Rectal smooth muscle tissue (tissue), 1 donor: Measurements from ENCODE around the gene SAMD3.
"Not testable (repeated sequence)": the region's sequence is repeated elsewhere in the genome, so short reads cannot be mapped to it uniquely, and the experiment has no call there.

Source experiments
- H3K27ac ChIP-seq: one replicate; pipeline ENCODE4 v1.7.0; 2013; ENCODE audit warnings: low read depth, low read length, inconsistent platforms
- H3K27me3 ChIP-seq: one replicate; pipeline ENCODE4 v1.7.0; 2013; ENCODE audit warnings: low read length; ENCODE audit not compliant: control insufficient read depth, insufficient read depth
- H3K36me3 ChIP-seq: one replicate; pipeline ENCODE4 v1.7.0; 2013; ENCODE audit warnings: low read length; ENCODE audit not compliant: control insufficient read depth, insufficient read depth
- H3K4me1 ChIP-seq: one replicate; pipeline ENCODE4 v1.7.0; 2013; ENCODE audit warnings: low read length; ENCODE audit not compliant: control insufficient read depth, insufficient read depth
- H3K4me3 ChIP-seq: one replicate; pipeline ENCODE4 v1.7.0; 2013; ENCODE audit warnings: low read length
- H3K9ac ChIP-seq: one replicate; pipeline ENCODE4 v1.7.0; 2013; ENCODE audit warnings: low read length

The SAMD3 gene

DNA sequence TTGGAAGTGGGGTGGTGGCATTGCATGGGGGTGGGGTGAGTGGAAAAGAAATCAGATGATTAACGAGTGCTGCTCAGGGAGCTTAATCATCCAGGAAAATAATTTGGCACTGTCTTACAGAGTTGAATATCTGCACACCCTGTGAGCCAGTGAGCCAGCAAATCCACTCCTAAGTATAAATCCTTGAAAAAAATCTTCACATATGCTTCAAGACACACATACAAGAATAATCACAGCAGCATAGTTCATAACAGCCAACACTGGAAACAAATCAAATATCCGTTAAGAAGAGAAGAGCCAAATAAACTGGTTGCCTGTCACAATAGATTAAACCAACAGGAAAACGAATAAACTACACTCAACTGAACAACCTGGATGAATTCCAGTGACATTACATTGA is 62.8 kb downstream of the SAMD3 start:
- H3K4me3 ChIP-seq = no peak overlapping the region
- no peaks in the 10 kb centered on the region for H3K27me3 ChIP-seq
- no peak overlapping the region for H3K27ac ChIP-seq

DNA sequence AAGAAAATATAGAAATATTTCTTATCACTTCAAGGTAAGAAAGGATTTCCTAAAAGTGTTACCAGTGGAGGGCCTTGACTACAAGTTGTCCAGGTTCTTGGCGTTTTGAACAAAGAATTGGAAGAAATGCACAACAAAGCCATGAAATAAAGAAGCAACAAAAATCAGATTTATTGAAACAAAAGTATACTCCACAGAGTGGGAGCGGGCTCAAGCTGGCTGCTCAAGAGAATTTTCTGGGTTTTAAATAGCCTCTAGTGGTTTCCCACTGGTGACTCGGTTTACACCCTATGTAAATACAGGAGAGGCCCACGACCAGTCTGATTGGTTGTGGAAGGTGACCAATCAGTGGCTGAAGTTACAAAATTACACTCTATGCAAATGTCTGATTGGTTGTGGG is 64.2 kb downstream of the SAMD3 start:
- H3K36me3 ChIP-seq = no peaks in the 10 kb centered on the region
- H3K27me3 ChIP-seq = no peaks in the 10 kb centered on the region
- H3K27ac ChIP-seq = no peak overlapping the region
- no peak overlapping the region for H3K9ac ChIP-seq
- H3K4me3 ChIP-seq = no peak overlapping the region
- no peaks in the 10 kb centered on the region for H3K4me1 ChIP-seq

More for the DNA sequence above, 62.8 kb downstream of the SAMD3 start:
- no peaks in the 10 kb centered on the region for H3K4me1 ChIP-seq
- no peak overlapping the region for H3K9ac ChIP-seq
- H3K36me3 ChIP-seq = no peaks in the 10 kb centered on the region

DNA sequence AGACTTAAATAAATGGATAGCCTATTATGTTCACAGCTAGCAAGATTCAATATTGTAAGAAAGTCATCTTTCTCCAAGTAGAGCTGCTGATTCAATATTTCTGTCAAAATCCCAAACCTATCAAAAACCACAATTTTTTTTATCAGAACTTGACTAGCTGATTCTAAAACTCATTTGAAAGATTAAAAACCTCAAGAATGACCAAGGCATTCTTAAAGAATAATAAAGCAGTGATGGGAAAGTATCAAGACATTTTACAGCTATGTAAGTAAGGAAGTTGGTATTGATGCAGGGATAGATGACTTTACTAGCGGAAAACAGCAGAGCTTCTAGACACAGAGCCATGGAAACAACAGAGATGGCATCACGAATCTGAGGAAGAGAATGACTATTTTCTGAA is 64.7 kb downstream of the SAMD3 start:
- Histone ChIP-seq H3K4me1 (no peaks in the 10 kb centered on the region), H3K9ac (no peak overlapping the region), H3K27ac (no peak overlapping the region), H3K4me3 (no peak overlapping the region), H3K36me3 (no peaks in the 10 kb centered on the region), H3K27me3 (no peaks in the 10 kb centered on the region)

DNA sequence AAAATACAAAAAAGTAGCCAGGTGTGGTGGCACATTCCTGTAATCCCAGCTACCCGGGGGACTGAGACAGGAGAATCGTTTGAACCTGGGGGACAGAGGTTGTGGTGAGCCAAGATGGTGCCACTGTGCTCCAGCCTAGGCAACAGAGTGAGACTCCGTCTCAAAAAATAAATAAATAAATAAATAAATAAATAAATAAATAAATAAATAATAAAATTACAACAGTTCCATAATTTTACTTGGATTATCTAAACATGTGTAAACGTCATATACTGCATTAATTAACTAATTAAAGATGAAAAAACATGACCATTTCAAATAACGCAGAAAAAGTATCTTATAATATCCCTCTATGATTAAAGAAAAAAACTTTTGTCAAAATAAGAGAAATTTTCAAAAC is 65.8 kb downstream of the SAMD3 start:
- no peak overlapping the region for H3K4me3 ChIP-seq
- H3K9ac ChIP-seq = no peak overlapping the region
- H3K36me3 ChIP-seq = no peaks in the 10 kb centered on the region
- no peaks in the 10 kb centered on the region for H3K4me1 ChIP-seq
- no peaks in the 10 kb centered on the region for H3K27me3 ChIP-seq
- no peak overlapping the region for H3K27ac ChIP-seq

DNA sequence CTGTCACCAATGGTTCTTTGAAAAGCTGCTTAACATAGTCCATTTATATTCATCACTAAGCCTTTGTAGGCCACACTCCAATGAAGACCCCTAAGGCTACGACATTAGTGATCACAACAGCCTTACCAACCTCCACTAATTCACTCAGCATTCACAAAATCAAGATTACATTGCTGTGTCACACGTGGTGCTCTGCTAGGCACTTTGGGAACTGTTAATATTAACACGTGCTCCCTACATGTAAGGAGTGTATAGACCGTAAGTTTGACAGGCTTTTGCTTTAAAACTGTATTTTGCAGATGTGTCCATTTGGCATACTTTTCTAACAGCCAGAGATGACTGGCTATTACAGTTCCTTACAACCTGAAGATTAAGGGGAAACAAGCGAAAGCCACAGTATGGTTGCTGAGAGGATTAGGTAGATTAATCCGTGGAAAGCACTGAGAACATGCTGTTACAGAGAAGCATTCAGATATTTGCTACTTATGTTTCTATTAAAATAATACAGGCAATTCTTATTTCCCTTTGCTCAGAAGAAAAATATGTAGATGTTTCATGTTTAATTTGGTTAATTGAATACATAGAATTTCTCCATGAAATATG is 69.7 kb downstream of the SAMD3 start:
- Histone ChIP-seq H3K27ac (no peak overlapping the region), H3K4me1 (no peaks in the 10 kb centered on the region), H3K9ac (no peak overlapping the region), H3K4me3 (no peak overlapping the region), H3K36me3 (no peaks in the 10 kb centered on the region), H3K27me3 (no peaks in the 10 kb centered on the region)

DNA sequence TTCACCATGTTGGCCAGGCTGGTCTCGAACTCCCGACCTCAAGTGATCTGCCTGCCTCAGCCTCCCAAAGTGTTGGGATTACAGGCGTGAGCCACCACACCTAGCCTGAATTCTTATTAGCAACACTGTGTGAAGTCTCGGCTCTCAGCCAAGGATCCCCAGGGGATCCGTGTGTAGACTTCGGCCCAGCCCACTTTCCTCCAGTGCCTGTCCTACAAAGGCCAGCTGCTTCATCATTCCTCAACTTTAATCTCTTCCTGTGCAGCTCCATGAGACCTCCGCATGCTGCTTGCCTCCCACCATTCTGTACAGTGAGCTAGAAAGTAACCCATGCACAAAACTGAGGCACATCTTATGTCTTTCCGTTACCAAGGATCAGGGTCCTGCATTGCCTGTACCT is 71.8 kb downstream of the SAMD3 start:
- no peaks in the 10 kb centered on the region for H3K4me1 ChIP-seq
- no peak overlapping the region for H3K27ac ChIP-seq
- no peaks in the 10 kb centered on the region for H3K36me3 ChIP-seq
- no peak overlapping the region for H3K9ac ChIP-seq
- H3K4me3 ChIP-seq = no peak overlapping the region
- no peaks in the 10 kb centered on the region for H3K27me3 ChIP-seq

DNA sequence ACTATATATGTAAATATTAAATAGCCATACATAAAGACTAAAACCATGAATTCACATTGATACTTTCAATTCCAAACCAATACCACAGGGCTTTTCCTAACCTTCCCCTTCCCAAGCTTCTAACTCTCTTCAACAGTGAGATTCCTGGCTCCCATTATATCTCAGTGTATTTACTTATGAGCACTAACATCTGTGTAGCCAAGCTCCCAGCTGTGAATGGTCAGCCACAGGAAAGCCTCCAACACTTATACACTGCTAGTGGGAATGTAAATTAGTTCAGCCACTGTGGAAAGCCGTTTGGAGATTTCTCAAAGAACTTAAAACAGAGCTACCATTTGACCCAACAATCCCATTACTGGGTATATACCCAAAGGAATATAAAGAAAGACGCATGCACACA is 73.7 kb downstream of the SAMD3 start:
- H3K27me3 ChIP-seq, H3K36me3 ChIP-seq: not testable (repeated sequence)

DNA sequence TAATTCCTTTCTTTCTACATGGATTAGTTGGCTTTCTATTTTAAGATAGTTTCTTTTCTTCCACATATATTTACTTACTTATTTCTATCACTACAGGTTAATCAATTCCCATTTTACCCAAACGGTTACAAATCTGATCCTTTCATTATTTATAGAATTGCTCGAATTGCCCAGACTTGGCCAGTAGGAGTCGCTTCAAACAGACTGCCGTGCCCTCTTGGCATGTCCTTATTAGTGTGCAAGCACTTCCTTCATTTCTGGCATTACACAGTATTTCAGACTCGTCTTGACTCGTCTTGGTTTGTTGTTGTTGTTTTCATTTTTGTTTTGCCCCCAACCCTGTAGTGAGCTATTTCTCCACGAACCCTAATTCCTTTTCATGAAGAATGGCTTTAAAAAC is 74.6 kb downstream of the SAMD3 start:
- Histone ChIP-seq H3K27me3 (no peaks in the 10 kb centered on the region), H3K4me1 (no peaks in the 10 kb centered on the region), H3K4me3 (no peak overlapping the region), H3K27ac (no peak overlapping the region), H3K9ac (no peak overlapping the region), H3K36me3 (no peaks in the 10 kb centered on the region)

More for the DNA sequence above, 73.7 kb downstream of the SAMD3 start:
- H3K4me1 ChIP-seq, H3K9ac ChIP-seq, H3K27ac ChIP-seq, H3K4me3 ChIP-seq: not testable (repeated sequence)

DNA sequence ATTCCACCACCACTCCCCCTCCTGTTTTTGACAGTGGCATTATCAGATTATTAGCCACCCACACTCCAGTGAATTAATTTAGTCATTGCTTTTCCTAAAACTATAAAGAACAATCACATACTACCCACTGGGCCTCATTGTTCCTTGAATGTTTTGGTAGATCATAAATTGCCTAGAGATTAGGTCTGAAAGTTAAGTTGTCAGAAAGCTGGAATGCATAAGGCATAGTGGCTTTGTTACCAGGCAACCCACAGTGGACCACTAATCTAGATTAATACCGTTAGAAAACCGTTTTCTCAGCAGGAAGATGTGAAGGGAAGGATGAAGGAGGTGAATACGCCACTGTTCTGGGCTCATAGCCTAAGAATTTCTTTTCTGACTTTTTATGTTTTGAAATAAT is 75.6 kb downstream of the SAMD3 start:
- H3K27ac ChIP-seq = no peak overlapping the region
- H3K27me3 ChIP-seq = no peaks in the 10 kb centered on the region
- H3K36me3 ChIP-seq = no peaks in the 10 kb centered on the region
- no peak overlapping the region for H3K9ac ChIP-seq
- H3K4me3 ChIP-seq = no peak overlapping the region
- no peaks in the 10 kb centered on the region for H3K4me1 ChIP-seq

DNA sequence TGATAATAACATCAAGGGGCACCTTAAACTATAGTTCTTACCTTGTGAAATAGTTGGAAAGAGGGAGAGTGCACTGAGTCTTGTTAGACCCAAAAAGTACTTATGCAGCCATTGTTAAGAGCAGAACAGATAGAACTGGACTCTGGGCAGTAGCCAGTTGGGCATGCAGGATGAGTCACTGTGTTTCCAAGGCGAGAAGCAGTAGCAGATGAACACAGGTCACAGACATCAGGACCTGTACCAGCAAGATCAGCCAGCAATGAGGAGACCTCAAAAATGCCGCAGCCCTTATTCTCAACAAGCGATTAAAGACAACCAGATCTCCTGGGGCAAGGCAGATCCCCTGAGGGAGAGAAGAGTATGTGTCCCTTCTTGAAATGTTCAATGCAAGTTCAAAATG is 79.0 kb downstream of the SAMD3 start:
- Histone ChIP-seq H3K36me3 (no peaks in the 10 kb centered on the region), H3K27ac (no peak overlapping the region), H3K27me3 (no peaks in the 10 kb centered on the region), H3K9ac (no peak overlapping the region), H3K4me1 (no peaks in the 10 kb centered on the region), H3K4me3 (no peak overlapping the region)

DNA sequence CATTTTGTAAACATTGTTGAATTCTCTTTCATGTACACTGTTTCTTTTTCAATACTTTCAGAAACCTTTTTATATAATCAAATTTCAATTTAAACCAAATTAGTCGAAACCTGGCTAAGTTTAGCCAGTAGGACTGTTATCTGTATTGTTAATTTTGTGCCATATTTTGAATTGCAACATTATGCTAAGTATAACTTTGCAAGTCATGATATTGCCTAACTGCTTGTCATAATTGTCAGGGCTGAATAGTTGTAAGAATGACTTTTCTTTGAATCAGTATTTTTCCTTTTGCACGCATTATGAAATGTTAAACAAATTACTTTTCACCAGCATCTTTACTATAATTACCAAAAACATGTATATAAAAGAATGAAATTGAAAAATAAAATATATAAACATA is 82.7 kb downstream of the SAMD3 start:
- H3K36me3 ChIP-seq = no peaks in the 10 kb centered on the region
- no peak overlapping the region for H3K4me3 ChIP-seq

DNA sequence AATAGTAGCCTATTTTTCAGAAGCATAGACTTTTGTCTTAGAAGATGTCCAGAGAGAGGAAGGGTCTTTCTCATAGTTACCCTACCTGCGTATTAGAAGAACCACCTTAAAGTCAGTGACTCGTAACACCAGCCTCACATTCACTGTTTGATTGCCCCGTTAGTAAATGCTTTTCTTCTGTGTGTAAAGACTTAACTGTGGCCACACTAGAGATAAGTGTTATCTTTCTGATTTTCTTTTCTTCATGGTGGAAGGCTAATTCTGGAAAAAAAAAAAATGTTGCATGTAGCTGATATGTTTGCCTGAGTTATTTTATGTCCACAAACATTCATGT is 83.9 kb downstream of the SAMD3 start:
- no peaks in the 10 kb centered on the region for H3K27me3 ChIP-seq
- no peak overlapping the region for H3K4me3 ChIP-seq
- no peak overlapping the region for H3K27ac ChIP-seq
- no peak overlapping the region for H3K9ac ChIP-seq
- H3K4me1 ChIP-seq = no peaks in the 10 kb centered on the region
- H3K36me3 ChIP-seq = no peaks in the 10 kb centered on the region

More for the DNA sequence above, 82.7 kb downstream of the SAMD3 start:
- H3K4me1 ChIP-seq = no peaks in the 10 kb centered on the region
- H3K27me3 ChIP-seq = no peaks in the 10 kb centered on the region
- H3K9ac ChIP-seq = no peak overlapping the region
- no peak overlapping the region for H3K27ac ChIP-seq

DNA sequence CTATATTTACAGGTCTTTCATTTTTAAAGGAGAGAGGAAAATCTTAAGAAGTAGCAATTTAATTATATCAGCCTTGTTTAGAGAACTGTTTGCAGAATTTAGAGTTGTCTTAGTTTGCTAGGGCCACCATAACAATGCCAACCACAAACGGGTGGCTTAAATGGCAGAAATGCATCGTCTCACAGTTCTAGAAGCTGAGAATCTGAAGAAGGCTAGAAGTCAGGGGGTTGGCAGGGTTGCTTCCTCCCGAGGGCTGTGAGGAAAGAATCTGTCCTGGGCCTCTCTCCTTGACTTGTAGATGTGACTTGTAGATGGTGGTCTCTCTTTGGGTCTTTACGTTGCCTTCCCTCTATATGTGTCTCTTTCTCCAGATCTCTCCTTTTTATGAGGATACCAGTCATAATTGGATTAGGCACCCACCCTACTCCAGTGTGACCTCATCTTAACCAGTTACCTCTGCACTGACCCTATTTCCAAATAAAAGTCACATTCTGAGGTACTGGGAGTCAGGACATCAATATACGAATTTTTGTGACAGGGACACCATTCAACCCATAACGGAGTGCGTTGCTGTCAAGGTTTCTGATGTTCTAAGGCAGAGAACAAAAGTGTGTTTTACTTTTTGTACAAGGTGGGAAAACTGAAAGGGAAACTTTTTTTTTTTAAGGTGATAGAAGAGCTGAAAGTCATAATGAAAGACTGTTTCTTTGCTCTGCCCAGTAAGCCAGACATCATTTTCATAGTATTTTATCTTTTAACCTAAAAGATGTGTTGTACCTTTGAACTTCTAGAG is 84.4 kb downstream of the SAMD3 start:
- Histone ChIP-seq H3K4me3 (no peak overlapping the region), H3K9ac (no peak overlapping the region), H3K27me3 (no peaks in the 10 kb centered on the region), H3K27ac (no peak overlapping the region), H3K4me1 (no peaks in the 10 kb centered on the region), H3K36me3 (no peaks in the 10 kb centered on the region)
